Naive B cell (primary cell): ENCODE data around the gene YPEL4. TPM values are rescaled to one million over a fixed set of nuclear protein-coding genes. Genes with fewer than 3 reads are reported as not detected.
A peak's percentile ranks its signal among the peaks of the same experiment; 100 is the strongest.

Experiments
- ATAC-seq, 2 donors: fragments of 150-1000 bp; cut with Tn5 transposase; 2 replicates each; pipeline ENCODE4 v1.10.0; 2021; ENCODE audit warnings: low read depth in 2 of 2, mild to moderate bottlenecking in 2 of 2, moderate library complexity in 2 of 2
- DNase-seq: peaks from one replicate; pipeline ENCODE4 v3.0.0; 2022
- H3K27ac Mint-ChIP-seq, 6 donors: one replicate each; pipeline ENCODE4 v1.8.0; 2020 to 2022; ENCODE audit warnings: mild to moderate bottlenecking in 6 of 6, mixed read lengths in 6 of 6, moderate library complexity in 5 of 6, inconsistent platforms in 2 of 6
- H3K27me3 Mint-ChIP-seq, 3 donors: one replicate each; pipeline ENCODE4 v1.8.0; 2021 to 2022; ENCODE audit warnings: mixed read lengths in 3 of 3, mild to moderate bottlenecking in 1 of 3
- H3K36me3 Mint-ChIP-seq, 2 donors: one replicate each; pipeline ENCODE4 v1.8.0; 2020 to 2022; ENCODE audit warnings: mixed read lengths in 2 of 2, inconsistent platforms in 1 of 2, mild to moderate bottlenecking in 1 of 2
- H3K4me1 Mint-ChIP-seq, 3 donors: one replicate each; pipeline ENCODE4 v1.8.0; 2020 to 2022; ENCODE audit warnings: mixed read lengths in 3 of 3, inconsistent platforms in 1 of 3, mild to moderate bottlenecking in 1 of 3, moderate library complexity in 1 of 3
- H3K4me3 Mint-ChIP-seq, 8 donors: one replicate each; pipeline ENCODE4 v1.8.0; 2020 to 2022; ENCODE audit warnings: mild to moderate bottlenecking in 8 of 8, mixed read lengths in 8 of 8, moderate library complexity in 8 of 8, inconsistent platforms in 2 of 8
- H3K9me3 Mint-ChIP-seq, 7 donors: one replicate each; pipeline ENCODE4 v1.8.0; 2020 to 2022; ENCODE audit warnings: mixed read lengths in 7 of 7, mild to moderate bottlenecking in 5 of 7, inconsistent platforms in 2 of 7, moderate library complexity in 1 of 7
- polyA plus RNA-seq, 6 donors: library from polyadenylated mRNA; unstranded; fragments of 300-500 nt; fragmentation: Illumina TruSeq; gene quantifications; one replicate each; pipeline ENCODE4 v1.2.3, GENCODE V29; 2021; ENCODE audit warnings: low read depth in 6 of 6

The YPEL4 gene
- polyA plus RNA-seq, 6 donors from 2014 or later: not detected

DNA sequence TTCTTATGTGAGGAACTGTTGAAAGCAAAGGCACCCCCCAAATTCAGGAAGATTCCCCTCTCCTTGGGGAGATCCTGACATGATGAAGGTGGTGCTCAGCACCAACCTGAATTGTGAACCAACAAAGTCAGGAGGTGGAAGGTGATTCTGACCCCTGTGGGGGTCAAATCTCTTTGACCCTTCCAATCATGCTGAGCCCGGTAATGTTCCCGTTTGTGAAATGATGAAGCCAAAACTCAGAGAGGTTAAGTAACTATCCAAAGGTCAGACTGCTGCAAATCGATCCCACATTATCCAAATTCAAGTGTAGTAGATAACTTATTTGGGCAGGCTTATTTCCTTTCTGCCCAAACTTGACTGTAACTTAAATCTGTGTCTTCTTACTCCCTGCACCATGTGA lies 33.1 kb downstream of the YPEL4 start:
- Mint-ChIP-seq H3K27ac (no peak overlapping the region), H3K4me3 (peak overlapping the region in 1 of 8 donors; percentile 8), H3K36me3 (peaks cover 4 to 7% of the 10 kb centered on the region in 2 donors), H3K9me3 (peaks cover 0 to 29% (median 11%) of the 10 kb centered on the region in 7 donors), H3K27me3 (peaks cover 0 to 22% (median 20%) of the 10 kb centered on the region in 3 donors), H3K4me1 (no peaks in the 10 kb centered on the region)
- no peak for DNase-seq
- ATAC-seq: no peak

DNA sequence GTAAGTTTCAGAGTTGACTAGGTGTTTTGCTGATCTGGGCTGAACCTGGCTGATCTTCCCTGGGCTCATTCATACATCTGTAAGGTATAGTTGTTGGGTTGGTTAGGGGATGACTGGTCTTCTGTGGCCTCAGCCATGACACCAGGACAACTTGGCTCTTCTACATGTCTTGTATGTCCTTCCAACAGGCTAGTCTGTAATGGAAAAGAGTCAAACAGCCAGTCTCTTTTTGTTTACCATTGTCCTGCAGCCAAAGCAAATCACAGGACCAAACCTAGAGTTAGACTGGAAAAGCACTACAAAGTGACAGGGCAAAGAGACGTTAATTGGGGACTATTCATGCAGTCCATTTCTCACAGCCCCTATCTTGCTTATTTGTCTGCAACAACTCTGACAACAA lies 34.4 kb downstream of the YPEL4 start:
- H3K36me3 Mint-ChIP-seq: peaks cover 0 to 1% of the 10 kb centered on the region in 2 donors
- DNase-seq (no peak), ATAC-seq (no peak)
- H3K9me3 Mint-ChIP-seq: peaks cover 0 to 18% (median 8%) of the 10 kb centered on the region in 7 donors
- no peak overlapping the region for H3K4me3 Mint-ChIP-seq
- H3K4me1 Mint-ChIP-seq: no peaks in the 10 kb centered on the region
- peaks cover 4 to 25% (median 12%) of the 10 kb centered on the region in 3 donors for H3K27me3 Mint-ChIP-seq
- H3K27ac Mint-ChIP-seq: no peak overlapping the region

DNA sequence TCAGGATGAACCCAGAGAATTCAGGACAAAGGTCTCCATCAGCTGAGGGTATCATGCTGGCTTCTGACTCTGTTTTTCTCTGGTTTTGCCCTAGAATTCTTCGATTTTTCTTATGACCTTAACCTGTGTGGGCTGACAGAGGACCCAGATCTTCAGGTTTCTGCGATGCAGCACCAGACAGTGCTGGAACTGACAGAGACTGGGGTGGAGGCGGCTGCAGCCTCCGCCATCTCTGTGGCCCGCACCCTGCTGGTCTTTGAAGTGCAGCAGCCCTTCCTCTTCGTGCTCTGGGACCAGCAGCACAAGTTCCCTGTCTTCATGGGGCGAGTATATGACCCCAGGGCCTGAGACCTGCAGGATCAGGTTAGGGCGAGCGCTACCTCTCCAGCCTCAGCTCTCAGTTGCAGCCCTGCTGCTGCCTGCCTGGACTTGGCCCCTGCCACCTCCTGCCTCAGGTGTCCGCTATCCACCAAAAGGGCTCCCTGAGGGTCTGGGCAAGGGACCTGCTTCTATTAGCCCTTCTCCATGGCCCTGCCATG lies 35.4 kb downstream of the YPEL4 start:
- H3K36me3 Mint-ChIP-seq: no peaks in the 10 kb centered on the region
- ATAC-seq (no peak), DNase-seq (no peak)
- no peaks in the 10 kb centered on the region for H3K4me1 Mint-ChIP-seq
- no peak overlapping the region for H3K27ac Mint-ChIP-seq
- peaks cover 4 to 25% (median 12%) of the 10 kb centered on the region in 3 donors for H3K27me3 Mint-ChIP-seq
- no peak overlapping the region for H3K4me3 Mint-ChIP-seq
- peaks cover 0 to 8% (median 2%) of the 10 kb centered on the region in 7 donors for H3K9me3 Mint-ChIP-seq

DNA sequence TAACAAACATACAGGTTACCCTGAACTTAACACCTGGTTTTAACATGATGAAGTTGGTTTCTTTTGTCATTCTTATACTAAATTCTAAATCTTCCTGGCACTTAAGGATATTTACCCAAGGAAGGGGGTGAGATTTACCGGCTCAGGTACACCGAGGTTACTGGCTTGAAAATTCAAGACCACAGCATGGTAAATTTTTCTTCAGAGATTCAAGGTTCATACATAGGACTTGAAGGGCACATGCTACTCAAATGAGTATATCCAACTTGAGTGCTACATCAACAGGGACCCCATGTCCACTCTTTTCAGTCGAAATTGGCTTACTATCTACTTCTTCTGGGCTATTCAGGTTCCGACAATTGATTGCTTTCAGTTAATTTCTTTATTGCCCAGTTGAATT lies 39.5 kb downstream of the YPEL4 start:
- H3K27ac Mint-ChIP-seq: no peak overlapping the region
- H3K9me3 Mint-ChIP-seq: no peaks in the 10 kb centered on the region
- H3K36me3 Mint-ChIP-seq: no peaks in the 10 kb centered on the region
- no peak overlapping the region for H3K4me3 Mint-ChIP-seq
- DNase-seq (no peak), ATAC-seq (no peak)
- peaks cover 0 to 15% (median 7%) of the 10 kb centered on the region in 3 donors for H3K27me3 Mint-ChIP-seq
- no peaks in the 10 kb centered on the region for H3K4me1 Mint-ChIP-seq

DNA sequence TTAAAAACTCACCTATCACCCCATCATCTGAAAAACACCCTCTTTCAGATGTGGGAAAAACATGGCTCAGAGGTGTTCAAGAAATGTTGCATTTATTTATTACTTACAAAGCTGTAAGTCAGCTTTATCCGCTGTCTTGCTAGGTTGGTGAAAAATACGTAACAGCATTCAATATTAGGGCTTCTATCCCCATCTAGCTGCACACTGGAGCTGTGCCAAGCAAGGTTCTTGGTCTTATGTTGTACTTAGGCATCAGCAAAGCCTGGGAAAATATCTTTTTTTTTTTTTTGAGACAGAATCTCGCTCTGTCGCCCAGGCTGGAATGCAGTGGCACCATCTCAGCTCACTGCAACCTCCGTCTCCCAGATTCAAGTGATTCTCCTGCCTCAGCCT lies 44.7 kb downstream of the YPEL4 start:
- no peaks in the 10 kb centered on the region for H3K4me1 Mint-ChIP-seq
- H3K27me3 Mint-ChIP-seq: peaks cover 7 to 9% (median 7%) of the 10 kb centered on the region in 3 donors
- no peaks in the 10 kb centered on the region for H3K9me3 Mint-ChIP-seq
- H3K36me3 Mint-ChIP-seq: no peaks in the 10 kb centered on the region
- DNase-seq (no peak), ATAC-seq (no peak)
- no peak overlapping the region for H3K4me3 Mint-ChIP-seq
- H3K27ac Mint-ChIP-seq: peak overlapping the region in 1 of 6 donors; percentile 54

DNA sequence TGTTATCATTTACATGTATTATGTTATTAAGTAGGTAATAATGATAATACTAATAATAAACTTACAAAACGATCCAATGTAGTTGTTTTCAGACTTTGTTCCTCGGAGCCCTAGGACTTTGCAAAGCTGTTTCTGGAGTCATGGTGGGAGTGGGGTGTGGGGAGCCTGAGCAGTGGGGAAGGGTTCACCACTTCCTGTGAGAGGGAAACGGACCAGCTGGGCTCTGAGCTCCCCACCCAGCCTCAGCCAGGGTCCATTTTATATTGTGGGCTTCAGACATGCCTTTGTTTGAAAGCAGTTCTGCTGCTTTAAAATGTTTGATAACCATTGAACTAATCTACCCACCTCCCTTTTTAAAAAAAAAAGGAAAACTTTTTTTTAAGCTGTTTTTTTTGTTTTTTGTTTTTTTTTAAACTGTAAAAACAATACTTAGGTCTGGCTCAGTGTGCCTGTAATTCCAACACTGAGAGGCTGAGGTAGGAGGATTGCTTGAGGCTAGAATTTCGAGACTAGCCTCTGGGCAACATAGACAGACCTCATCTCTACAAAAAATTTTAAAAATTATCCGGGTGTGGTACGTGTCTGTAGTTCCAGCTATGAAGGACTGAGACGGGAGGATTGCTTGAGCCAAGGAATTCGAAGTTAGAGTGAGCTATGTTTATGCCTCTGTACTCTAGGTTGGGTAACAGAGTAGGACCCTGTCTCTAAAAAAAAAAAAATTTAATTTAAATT lies 45.2 kb downstream of the YPEL4 start:
- Mint-ChIP-seq H3K4me1 (no peaks in the 10 kb centered on the region), H3K9me3 (no peaks in the 10 kb centered on the region), H3K36me3 (no peaks in the 10 kb centered on the region), H3K27ac (no peak overlapping the region), H3K4me3 (no peak overlapping the region), H3K27me3 (peaks cover 7 to 15% (median 13%) of the 10 kb centered on the region in 3 donors)
- ATAC-seq: no peak
- no peak for DNase-seq

DNA sequence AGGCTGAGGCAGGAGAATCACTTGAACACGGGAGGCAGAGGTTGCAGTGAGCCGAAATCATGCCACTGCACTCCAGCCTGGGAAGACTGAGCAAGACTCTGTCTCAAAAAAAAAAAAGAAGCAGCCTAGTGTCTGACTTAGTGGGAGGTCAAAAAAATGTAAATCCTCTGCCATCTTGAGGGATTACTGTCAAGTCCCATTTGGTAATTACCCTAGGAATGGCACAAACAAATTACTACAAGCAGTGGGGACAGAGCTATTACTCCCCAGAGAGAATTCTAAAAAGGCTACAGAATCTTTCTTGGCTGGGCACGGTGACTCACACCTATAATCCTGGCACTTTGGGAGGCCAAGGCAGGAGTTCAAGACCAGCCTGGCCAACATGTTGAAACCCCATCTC lies 48.4 kb downstream of the YPEL4 start:
- ATAC-seq (no peak), DNase-seq (no peak)
- H3K27me3 Mint-ChIP-seq: peaks cover 22 to 41% (median 39%) of the 10 kb centered on the region in 3 donors
- H3K36me3 Mint-ChIP-seq: no peaks in the 10 kb centered on the region
- H3K9me3 Mint-ChIP-seq: peaks cover 0 to 3% (median 0%) of the 10 kb centered on the region in 7 donors
- no peak overlapping the region for H3K27ac Mint-ChIP-seq
- no peak overlapping the region for H3K4me3 Mint-ChIP-seq
- peaks cover 0 to 8% (median 0%) of the 10 kb centered on the region in 3 donors for H3K4me1 Mint-ChIP-seq

DNA sequence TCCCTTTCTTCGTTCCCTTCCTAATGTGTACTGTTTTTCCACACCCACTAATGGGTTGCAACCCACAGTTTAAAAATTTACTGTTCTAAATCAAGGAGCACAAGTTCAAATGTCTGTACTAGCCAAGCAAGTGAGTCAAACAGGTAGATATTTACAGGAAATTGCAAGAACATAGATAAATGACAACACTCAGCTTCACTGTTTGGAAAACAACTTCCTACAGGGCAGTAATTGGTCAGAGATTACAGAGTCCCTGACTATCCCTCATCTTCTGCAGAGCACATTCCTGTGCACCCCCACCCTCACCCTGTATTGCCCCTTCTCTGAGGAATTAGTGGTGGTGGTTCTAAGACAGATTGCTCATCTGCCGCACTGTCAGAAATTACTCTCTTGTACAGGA lies 50.3 kb downstream of the YPEL4 start:
- ATAC-seq (no peak), DNase-seq (no peak)
- Mint-ChIP-seq H3K27me3 (peaks cover 36 to 45% (median 41%) of the 10 kb centered on the region in 3 donors), H3K9me3 (peaks cover 0 to 3% (median 0%) of the 10 kb centered on the region in 7 donors), H3K36me3 (no peaks in the 10 kb centered on the region), H3K4me3 (no peak overlapping the region), H3K4me1 (peaks cover 0 to 8% (median 0%) of the 10 kb centered on the region in 3 donors), H3K27ac (no peak overlapping the region)

DNA sequence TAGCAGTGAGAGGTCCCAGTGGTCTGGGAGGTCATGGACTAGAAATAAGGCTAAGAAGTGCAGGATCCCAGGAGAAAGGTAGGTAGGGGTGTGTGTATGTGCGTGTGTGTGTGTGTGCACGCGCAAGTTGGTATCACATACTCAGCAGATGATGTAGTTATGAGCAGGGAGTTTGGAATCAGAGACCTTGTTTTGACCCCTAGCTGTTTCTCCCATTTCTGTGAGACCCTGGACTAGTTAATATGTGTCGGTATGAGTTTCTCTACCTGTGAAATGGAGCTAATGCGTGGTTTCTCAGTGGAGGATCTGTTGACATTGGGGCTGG lies 50.9 kb downstream of the YPEL4 start:
- peaks cover 0 to 3% (median 0%) of the 10 kb centered on the region in 7 donors for H3K9me3 Mint-ChIP-seq
- DNase-seq (no peak), ATAC-seq (no peak)
- no peak overlapping the region for H3K4me3 Mint-ChIP-seq
- H3K36me3 Mint-ChIP-seq: no peaks in the 10 kb centered on the region
- no peak overlapping the region for H3K27ac Mint-ChIP-seq
- H3K4me1 Mint-ChIP-seq: peaks cover 0 to 8% (median 0%) of the 10 kb centered on the region in 3 donors
- H3K27me3 Mint-ChIP-seq: peaks cover 36 to 46% (median 41%) of the 10 kb centered on the region in 3 donors

DNA sequence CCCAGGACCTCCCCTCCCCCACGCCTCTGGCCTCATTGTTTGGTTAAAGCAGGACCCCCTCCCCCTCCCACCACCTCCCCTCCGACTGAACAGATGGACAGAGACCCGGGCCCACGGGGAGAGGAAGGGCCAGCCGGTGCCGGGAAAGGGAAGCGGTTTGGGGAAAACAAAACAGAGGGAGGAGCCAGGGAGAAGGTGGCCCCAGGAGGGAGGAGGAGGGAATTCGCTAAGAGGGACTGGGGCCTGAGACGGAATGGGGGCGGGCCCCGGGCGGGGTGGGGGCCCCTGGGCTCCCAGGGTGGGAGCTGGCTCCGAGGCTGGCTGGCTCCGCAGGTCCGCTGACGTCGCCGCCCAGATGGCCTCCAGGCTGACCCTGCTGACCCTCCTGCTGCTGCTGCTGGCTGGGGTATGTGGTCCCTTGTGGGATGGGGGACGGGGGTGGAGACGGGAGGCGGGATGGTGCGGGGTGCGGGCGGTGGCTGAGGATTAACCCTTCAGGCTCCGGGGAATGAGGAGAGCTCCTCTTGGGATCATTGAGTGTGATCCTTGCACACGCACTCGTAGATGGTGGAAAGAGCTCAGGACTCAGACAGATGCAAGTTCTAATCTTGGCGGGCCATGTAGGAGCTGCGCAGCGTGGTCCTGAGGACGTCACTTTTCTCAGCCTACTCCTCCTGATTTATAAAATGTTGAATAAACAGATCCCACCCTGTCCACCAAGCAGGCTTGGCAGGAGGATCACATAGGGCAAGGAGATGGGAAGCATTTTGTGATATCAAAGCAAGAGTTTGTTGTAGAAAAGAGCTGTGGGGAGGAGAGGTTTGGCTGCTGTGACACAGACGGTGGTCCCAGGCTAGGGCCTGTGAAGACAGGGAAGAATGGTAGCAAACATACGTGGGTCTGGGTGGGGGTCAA lies 51.5 kb downstream of the YPEL4 start:
- Mint-ChIP-seq H3K4me1 (peaks cover 0 to 8% (median 0%) of the 10 kb centered on the region in 3 donors), H3K4me3 (no peak overlapping the region), H3K36me3 (no peaks in the 10 kb centered on the region), H3K9me3 (peaks cover 0 to 3% (median 0%) of the 10 kb centered on the region in 7 donors), H3K27me3 (peaks cover 36 to 46% (median 41%) of the 10 kb centered on the region in 3 donors), H3K27ac (peak overlapping the region in 1 of 6 donors; percentile 14)
- ATAC-seq: no peak
- DNase-seq: no peak

DNA sequence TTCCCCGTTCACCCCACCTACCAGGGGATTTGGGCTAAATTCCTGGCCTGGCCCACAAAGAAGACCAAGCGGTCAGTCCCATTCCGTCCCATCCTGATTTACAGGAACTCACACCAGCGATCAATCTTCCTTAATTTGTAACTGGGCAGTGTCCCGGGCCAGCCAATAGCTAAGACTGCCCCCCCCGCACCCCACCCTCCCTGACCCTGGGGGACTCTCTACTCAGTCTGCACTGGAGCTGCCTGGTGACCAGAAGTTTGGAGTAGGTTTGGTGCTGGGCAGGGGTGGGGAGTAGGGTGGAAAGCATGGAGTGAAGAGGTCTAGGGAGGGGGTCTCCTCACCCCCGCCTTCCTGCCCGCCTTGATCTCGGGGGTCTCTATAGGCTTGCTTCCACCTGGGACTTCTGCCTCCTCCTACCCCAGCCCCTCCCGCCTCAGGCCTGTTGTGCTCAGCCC lies 52.2 kb downstream of the YPEL4 start, which contains the start of gene SERPING1:
Gene SERPING1, plus strand, starts transcription at position 225 of the 455 bp plus-strand sequence. CDS start 586 bp downstream, outside the sequence.
- DNase-seq (no peak), ATAC-seq (no peak)
- Mint-ChIP-seq H3K36me3 (no peaks in the 10 kb centered on the region), H3K4me3 (peak within 1 kb of the TSS in 1 of 8 donors; percentile 29), H3K27ac (peak within 1 kb of the TSS in 1 of 6 donors; percentile 14), H3K4me1 (peaks cover 0 to 8% (median 0%) of the 10 kb centered on the region in 3 donors), H3K9me3 (peaks cover 0 to 3% (median 0%) of the 10 kb centered on the region in 7 donors), H3K27me3 (peaks cover 36 to 47% (median 46%) of the 10 kb centered on the region in 3 donors)

DNA sequence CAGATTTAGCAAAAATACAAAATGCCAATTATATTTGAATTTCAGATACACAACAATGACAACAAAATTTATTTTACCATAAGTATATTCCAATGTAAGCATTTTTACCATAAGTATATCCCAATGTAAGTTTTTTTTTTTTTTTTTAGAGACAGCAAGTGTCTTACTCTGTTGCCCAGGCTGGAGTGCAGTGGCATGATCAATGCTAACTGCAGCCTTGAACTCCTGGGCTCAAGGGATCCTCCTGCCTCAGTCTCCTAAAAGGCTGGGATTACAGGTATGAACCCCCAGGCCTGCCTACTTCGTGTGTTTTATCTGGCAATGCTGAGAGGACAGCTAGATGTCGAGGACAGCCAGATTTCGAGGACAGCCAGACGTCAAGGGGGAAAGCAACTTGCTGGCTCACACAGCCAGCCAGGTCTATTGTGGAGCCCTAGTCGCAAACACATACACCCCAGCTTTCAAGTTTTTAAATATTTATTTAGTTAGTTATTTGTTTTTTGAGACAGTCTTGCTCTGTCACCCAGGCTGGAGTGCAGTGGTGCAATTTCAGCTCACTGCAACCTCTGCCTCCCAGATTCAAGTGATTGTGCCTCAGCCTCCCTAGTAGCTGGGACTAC lies 53.3 kb downstream of the YPEL4 start:
- Mint-ChIP-seq H3K4me3 (no peak overlapping the region), H3K27me3 (peaks cover 36 to 52% (median 41%) of the 10 kb centered on the region in 3 donors), H3K27ac (peak overlapping the region in 1 of 6 donors; percentile 84), H3K4me1 (peaks cover 0 to 8% (median 0%) of the 10 kb centered on the region in 3 donors), H3K36me3 (no peaks in the 10 kb centered on the region), H3K9me3 (peaks cover 0 to 3% (median 0%) of the 10 kb centered on the region in 7 donors)
- DNase-seq (no peak), ATAC-seq (no peak)
